ENCODE measurements around the gene IPMK.

Gene IPMK

GRCh38 chr10:58143944-58144343 is 123.8 kb downstream of the IPMK start:
- Histone ChIP-seq H3K27me3 (ENCODE audit: control insufficient read depth, insufficient read depth, low read length) (no peaks in the 10 kb centered on the region), H3K9me3 (replicated peaks; ENCODE audit: low read length) (peaks cover 3% of the 10 kb centered on the region), H3K4me1 (ENCODE audit: control insufficient read depth, insufficient read depth, low read length) (no peaks in the 10 kb centered on the region), H3K4me3 (ENCODE audit: low read length) (no peak overlapping the region), H3K4me2 (ENCODE audit: low read length) (no peak overlapping the region), H3K36me3 (ENCODE audit: insufficient read depth, low read length) (no peaks in the 10 kb centered on the region), H3K9ac (ENCODE audit: low read depth, low read length) (no peak overlapping the region)

Measured in skeletal muscle satellite cell (primary cell).